ENCODE results near the gene CRTAP.
A peak's percentile ranks its signal among the peaks of the same experiment; 100 is the strongest.

Gene CRTAP

GRCh38 chr3:33114622-33115023 lies 809 bp downstream of the CRTAP start:
- no peak for TF ChIP-seq CTCF (conservative IDR thresholded peaks at IDR 0.05; ENCODE audit: low read depth, low read length)
- H3K4me3 ChIP-seq (ENCODE audit: low read length) = peak overlapping the region; percentile 54
- no peak for DNase-seq (ENCODE audit: low read depth)

GRCh38 chr3:33115024-33115768 lies 1.4 kb downstream of the CRTAP start:
- no peak for TF ChIP-seq CTCF (conservative IDR thresholded peaks at IDR 0.05; ENCODE audit: low read depth, low read length)
- H3K4me3 ChIP-seq (ENCODE audit: low read length) = peak overlapping the region; percentile 54
- DNase-seq (ENCODE audit: low read depth) = peak; percentile 100

GRCh38 chr3:33117461-33117860 lies 3.6 kb downstream of the CRTAP start:
- TF ChIP-seq CTCF (conservative IDR thresholded peaks at IDR 0.05; ENCODE audit: low read depth, low read length) = no peak
- no peak overlapping the region for H3K4me3 ChIP-seq (ENCODE audit: low read length)
- DNase-seq (ENCODE audit: low read depth) = no peak

- H3K4me3 ChIP-seq (ENCODE audit: low read length) = no peak overlapping the region
- no peak for TF ChIP-seq CTCF (conservative IDR thresholded peaks at IDR 0.05; ENCODE audit: low read depth, low read length)
- no peak for DNase-seq (ENCODE audit: low read depth)
These were observed 6.1 kb downstream of the CRTAP start for GRCh38 chr3:33119891-33120290.

- TF ChIP-seq CTCF (conservative IDR thresholded peaks at IDR 0.05; ENCODE audit: low read depth, low read length) = no peak
- no peak for DNase-seq (ENCODE audit: low read depth)
- H3K4me3 ChIP-seq (ENCODE audit: low read length) = no peak overlapping the region
These were observed 9.2 kb downstream of the CRTAP start for GRCh38 chr3:33122991-33123390.

GRCh38 chr3:33124638-33125037 lies 10.8 kb downstream of the CRTAP start:
- no peak for TF ChIP-seq CTCF (conservative IDR thresholded peaks at IDR 0.05; ENCODE audit: low read depth, low read length)
- DNase-seq (ENCODE audit: low read depth) = no peak
- no peak overlapping the region for H3K4me3 ChIP-seq (ENCODE audit: low read length)

- no peak for DNase-seq (ENCODE audit: low read depth)
- no peak for TF ChIP-seq CTCF (conservative IDR thresholded peaks at IDR 0.05; ENCODE audit: low read depth, low read length)
- H3K4me3 ChIP-seq (ENCODE audit: low read length) = no peak overlapping the region
These were observed 12.0 kb downstream of the CRTAP start for GRCh38 chr3:33125840-33126239.
